Nephron (organoid): Measurements from ENCODE around the gene CST4.

ENCODE experiments used
- H3K27ac Mint-ChIP-seq, 3 experiments: 2 replicates each; pipeline ENCODE4 v1.8.0; 2020; ENCODE audit warnings: mixed read lengths in 3 of 3, mild to moderate bottlenecking in 2 of 3, moderate library complexity in 1 of 3
- H3K27me3 Mint-ChIP-seq: 2 replicates; pipeline ENCODE4 v1.8.0; 2021; ENCODE audit warnings: low read depth, mild to moderate bottlenecking, moderate library complexity, mixed read lengths
- H3K36me3 Mint-ChIP-seq: 2 replicates; pipeline ENCODE4 v1.8.0; 2020; ENCODE audit warnings: low read depth, mixed read lengths
- H3K4me1 Mint-ChIP-seq: 2 replicates; pipeline ENCODE4 v1.8.0; 2020; ENCODE audit warnings: mixed read lengths
- H3K4me3 Mint-ChIP-seq, 3 experiments: 2 replicates each; pipeline ENCODE4 v1.8.0; 2020; ENCODE audit warnings: mild to moderate bottlenecking in 3 of 3, mixed read lengths in 3 of 3, moderate library complexity in 2 of 3
- H3K9me3 Mint-ChIP-seq: 2 replicates; pipeline ENCODE4 v1.8.0; 2020; ENCODE audit warnings: mixed read lengths
- TF ChIP-seq, protein P1 (sequence below), 3 experiments: fragments of 200-600 bp; sonication (generic); IDR thresholded peaks; one replicate each; pipeline ENCODE4 v1.5.0; 2021; ENCODE audit warnings: antibody characterized with exemption in 3 of 3; ENCODE audit not compliant: unreplicated experiment in 3 of 3

The CST4 gene

DNA sequence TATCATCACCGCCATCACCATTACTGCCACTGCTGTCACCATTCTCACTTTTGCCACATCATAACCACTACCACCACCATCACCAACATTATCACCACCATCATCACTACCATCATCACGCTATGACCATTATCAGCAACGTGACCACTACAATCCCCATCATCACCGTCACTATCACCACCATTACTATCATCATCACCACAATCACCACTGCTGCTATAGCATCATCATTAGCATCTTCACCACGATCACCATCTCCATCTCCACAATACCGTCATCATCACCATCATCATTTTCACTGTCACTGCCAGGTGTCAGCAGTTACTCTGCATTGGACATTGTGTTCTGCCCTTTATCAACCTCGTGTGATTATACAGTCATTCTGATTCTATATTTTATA is 19.0 kb downstream of the CST4 start:
- Mint-ChIP-seq H3K27me3 (no peaks in the 10 kb centered on the region), H3K4me1 (no peaks in the 10 kb centered on the region), H3K9me3 (no peaks in the 10 kb centered on the region), H3K36me3 (no peaks in the 10 kb centered on the region), H3K27ac (no peak overlapping the region), H3K4me3 (no peak overlapping the region)
- TF ChIP-seq, protein P1, sequence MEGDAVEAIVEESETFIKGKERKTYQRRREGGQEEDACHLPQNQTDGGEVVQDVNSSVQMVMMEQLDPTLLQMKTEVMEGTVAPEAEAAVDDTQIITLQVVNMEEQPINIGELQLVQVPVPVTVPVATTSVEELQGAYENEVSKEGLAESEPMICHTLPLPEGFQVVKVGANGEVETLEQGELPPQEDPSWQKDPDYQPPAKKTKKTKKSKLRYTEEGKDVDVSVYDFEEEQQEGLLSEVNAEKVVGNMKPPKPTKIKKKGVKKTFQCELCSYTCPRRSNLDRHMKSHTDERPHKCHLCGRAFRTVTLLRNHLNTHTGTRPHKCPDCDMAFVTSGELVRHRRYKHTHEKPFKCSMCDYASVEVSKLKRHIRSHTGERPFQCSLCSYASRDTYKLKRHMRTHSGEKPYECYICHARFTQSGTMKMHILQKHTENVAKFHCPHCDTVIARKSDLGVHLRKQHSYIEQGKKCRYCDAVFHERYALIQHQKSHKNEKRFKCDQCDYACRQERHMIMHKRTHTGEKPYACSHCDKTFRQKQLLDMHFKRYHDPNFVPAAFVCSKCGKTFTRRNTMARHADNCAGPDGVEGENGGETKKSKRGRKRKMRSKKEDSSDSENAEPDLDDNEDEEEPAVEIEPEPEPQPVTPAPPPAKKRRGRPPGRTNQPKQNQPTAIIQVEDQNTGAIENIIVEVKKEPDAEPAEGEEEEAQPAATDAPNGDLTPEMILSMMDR (IDR thresholded peaks at IDR 0.05; ENCODE audit: unreplicated experiment in 3 of 3): no peak

DNA sequence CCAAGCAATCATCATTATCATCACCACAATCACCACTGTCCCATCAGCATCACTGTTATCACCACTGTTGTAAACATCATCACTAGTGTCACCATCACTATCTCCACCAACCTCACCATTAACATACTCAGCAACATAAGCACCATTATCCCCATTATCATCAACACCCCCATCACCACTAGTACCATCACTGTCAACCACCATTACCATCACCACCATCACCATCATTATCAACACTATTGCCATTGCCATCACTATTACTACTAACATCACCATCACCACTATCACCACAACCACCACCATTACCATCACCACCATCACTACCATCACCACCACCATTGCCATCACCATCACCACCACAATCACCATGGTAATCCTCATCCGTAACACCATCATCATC is 19.5 kb downstream of the CST4 start:
- Mint-ChIP-seq H3K4me3 (no peak overlapping the region), H3K4me1 (no peaks in the 10 kb centered on the region), H3K27ac (no peak overlapping the region), H3K36me3 (no peaks in the 10 kb centered on the region), H3K27me3 (no peaks in the 10 kb centered on the region), H3K9me3 (no peaks in the 10 kb centered on the region)
- TF ChIP-seq, protein P1 (IDR thresholded peaks at IDR 0.05; ENCODE audit: unreplicated experiment in 3 of 3): no peak

DNA sequence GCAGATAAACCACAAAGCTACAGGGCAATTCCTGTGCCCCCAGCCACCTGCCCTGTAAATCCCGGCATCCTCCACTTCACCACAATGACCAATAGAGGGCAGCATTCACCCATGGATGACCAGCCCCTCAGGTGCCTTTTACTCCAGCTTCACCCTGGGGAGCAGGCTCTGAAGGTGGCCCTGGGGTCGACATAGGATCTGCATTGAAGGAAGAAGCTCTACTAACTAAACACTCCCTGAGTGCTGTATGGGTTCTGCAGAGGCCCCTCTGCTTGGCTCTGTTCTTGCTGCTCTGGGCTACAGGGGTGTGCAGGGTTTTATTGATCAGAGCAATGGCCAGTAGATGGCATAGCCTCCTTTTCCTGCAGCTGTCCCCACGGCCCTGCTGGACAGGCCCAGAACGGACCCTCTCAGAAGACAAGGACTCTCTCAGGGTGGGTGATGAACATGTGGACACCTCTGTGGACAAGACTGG is 20.3 kb downstream of the CST4 start:
- Mint-ChIP-seq H3K27me3 (no peaks in the 10 kb centered on the region), H3K36me3 (no peaks in the 10 kb centered on the region), H3K4me1 (no peaks in the 10 kb centered on the region), H3K27ac (no peak overlapping the region), H3K9me3 (no peaks in the 10 kb centered on the region), H3K4me3 (no peak overlapping the region)
- TF ChIP-seq, protein P1 (IDR thresholded peaks at IDR 0.05; ENCODE audit: unreplicated experiment in 3 of 3): peak; percentile 70 to 78 (median 71)

DNA sequence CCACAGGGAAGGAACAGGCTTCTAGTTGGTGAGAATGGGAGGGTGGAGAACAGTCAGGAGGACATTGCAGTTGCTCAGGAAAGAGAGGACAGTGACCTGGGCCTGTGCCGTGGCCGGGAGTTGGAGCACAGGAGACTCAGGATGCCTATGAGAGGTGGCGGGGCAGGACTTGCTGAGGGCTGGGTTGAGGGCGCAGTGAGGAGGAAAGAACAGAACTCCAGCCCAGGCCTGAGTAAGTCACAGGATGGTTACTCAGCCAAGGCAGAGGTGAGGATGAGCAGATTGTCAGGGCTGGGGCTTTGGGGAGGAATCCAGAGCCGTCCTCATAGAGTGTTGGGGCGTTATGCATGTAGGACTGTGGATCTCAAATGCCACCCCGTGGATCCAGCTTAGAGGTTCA is 21.2 kb downstream of the CST4 start:
- Mint-ChIP-seq H3K36me3 (no peaks in the 10 kb centered on the region), H3K27me3 (no peaks in the 10 kb centered on the region), H3K27ac (no peak overlapping the region), H3K4me3 (no peak overlapping the region), H3K4me1 (no peaks in the 10 kb centered on the region), H3K9me3 (no peaks in the 10 kb centered on the region)
- TF ChIP-seq, protein P1 (IDR thresholded peaks at IDR 0.05; ENCODE audit: unreplicated experiment in 3 of 3): no peak

DNA sequence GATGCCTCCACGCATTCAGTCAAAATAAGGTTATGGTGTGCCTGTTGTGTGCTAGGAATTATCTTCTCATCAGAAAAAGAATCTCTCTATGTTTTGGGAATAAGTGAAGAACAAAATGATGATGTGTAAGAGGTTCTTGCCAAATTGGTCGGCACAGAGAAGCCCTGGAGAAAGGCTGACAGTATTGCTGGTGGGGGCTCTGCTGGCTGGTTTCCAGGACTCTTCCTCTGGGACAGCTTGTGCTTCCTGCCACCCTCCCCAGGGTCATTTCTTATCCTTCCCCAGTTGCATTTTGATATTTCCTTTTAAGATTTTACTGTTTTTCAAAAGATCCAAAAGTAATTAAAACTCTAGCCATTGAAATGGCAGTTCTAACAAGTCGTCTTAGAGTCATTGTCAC is 22.1 kb downstream of the CST4 start:
- TF ChIP-seq, protein P1 (IDR thresholded peaks at IDR 0.05; ENCODE audit: unreplicated experiment in 3 of 3): no peak
- Mint-ChIP-seq H3K9me3 (no peaks in the 10 kb centered on the region), H3K4me1 (no peaks in the 10 kb centered on the region), H3K36me3 (no peaks in the 10 kb centered on the region), H3K27ac (no peak overlapping the region), H3K4me3 (no peak overlapping the region), H3K27me3 (no peaks in the 10 kb centered on the region)

DNA sequence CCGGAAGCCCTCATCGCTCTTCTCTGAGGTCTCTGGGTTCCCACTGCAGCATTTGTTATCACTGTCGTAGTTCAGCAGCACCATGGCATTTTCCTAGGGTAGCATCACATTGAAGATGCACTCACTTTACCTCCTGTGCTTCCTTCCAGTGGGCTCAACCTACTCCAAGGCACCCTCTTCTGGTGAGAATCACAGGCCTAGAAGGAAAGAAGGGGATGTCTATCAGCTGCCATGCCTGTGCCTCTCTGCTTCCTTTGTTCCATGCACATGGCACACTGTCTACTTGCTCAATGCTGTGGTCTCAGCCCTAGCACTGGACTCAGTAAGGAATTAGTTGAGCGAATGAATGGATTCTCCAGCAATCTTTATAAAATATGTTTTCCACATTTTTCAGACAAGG is 22.6 kb downstream of the CST4 start:
- TF ChIP-seq, protein P1 (IDR thresholded peaks at IDR 0.05; ENCODE audit: unreplicated experiment in 3 of 3): no peak
- Mint-ChIP-seq H3K9me3 (no peaks in the 10 kb centered on the region), H3K36me3 (no peaks in the 10 kb centered on the region), H3K27ac (no peak overlapping the region), H3K4me1 (no peaks in the 10 kb centered on the region), H3K4me3 (no peak overlapping the region), H3K27me3 (no peaks in the 10 kb centered on the region)
